GOT3 (cell line): ENCODE data around the gene RAB3IL1.

Experiments
- DNase-seq: peaks from one replicate; lab custom pipeline; 2025; ENCODE audit warnings: mixed read lengths; lab: John Stamatoyannopoulos, UW

The RAB3IL1 gene

DNA sequence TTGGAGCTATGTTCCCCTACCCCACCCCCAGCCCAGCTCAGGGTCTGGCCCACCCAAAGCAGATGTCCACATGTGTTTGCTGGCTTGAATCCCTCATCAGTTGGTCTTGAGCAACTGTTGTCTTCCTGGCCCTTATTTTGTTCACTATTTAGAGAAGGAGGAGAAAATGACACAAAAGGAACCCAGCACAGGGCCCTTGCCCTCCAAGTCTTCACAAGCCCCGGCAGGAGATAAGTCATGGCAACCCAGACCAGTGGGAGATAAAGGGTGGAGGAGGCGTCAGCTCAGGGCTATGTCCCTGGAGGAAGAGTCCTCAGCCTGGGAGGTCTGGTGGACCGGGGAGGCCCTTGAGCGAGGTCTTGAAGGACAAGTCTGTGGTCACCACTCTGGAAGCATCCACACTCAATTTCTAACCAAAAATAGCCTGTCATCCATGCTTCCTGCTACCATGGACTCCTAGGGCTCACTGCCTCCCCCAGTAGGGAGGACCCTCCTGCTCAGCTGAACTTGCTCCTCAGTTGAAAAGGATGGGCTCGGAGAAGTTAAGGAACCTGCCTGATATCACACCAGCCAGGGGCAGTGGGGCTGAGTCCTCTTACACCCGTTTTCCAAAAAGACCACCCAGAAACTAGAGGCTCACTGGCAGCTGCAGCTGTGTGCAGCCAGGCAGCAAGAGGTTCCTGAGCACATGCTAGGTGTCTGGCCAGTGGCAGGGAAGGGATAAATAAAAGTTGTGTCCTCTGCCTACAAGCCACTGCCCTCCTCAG lies 1.8 kb upstream of the RAB3IL1 start:
- DNase-seq = no peak

DNA sequence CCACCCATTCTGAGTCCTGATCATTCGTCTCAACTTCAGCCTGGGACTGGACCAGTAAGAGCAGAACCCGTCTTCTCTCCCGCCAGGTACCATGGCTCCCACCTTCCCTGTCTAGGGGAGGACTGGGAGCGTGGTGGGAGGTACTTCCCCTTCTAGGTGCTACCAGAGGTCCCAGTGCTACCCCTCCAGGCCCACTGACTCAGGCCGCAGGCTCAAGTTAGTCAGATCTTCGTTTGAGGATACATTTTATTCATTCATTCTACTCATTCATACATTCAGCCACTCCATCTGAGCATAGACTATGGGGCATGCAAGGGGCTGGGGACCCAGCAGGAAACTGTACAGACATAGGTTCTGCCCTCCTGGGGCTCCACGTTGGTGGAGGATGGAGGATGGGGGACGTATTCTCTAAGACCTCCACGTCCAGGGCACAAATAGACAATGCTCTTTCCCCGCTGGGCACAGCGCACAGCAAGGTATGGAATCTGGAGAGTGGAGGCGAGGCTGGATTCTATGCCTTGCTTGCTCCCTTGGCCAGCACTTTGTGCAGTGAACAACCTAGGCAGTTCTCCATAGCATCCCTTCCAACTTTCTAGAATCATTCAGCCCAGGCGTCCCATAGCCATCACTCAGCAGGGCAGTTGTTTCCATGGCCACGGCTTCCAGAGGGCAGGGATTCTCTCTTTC lies 1.0 kb upstream of the RAB3IL1 start:
- no peak for DNase-seq

DNA sequence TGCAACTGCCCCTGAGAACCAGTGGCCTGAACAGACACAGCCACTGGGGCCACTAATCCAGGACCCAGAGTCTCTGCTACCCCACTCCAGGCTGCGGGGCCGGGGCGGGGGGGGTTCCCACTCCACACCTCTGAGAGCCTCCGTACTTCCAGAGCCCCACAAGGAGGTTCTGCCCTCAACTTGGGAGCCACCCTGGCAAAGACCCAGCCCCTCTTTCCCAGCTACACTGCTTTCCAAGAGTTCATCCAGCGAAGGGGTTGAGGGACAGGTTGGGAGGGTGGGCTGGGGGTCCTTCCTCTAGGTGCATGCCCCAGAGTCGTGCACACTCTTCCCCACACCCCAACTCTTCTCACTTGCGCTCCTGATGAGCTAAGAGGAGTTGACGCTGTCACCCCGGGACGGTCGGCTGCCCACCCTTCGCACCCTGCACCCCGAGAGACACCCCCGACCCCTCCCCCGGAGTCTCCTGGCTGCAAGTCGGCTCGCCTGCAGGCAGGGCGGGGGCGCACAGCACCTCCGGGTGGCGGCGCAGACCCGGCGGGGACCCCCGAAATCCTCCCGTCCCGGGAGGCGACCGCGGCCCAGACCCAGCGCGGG lies 531 bp downstream of the RAB3IL1 start:
- DNase-seq = no peak

DNA sequence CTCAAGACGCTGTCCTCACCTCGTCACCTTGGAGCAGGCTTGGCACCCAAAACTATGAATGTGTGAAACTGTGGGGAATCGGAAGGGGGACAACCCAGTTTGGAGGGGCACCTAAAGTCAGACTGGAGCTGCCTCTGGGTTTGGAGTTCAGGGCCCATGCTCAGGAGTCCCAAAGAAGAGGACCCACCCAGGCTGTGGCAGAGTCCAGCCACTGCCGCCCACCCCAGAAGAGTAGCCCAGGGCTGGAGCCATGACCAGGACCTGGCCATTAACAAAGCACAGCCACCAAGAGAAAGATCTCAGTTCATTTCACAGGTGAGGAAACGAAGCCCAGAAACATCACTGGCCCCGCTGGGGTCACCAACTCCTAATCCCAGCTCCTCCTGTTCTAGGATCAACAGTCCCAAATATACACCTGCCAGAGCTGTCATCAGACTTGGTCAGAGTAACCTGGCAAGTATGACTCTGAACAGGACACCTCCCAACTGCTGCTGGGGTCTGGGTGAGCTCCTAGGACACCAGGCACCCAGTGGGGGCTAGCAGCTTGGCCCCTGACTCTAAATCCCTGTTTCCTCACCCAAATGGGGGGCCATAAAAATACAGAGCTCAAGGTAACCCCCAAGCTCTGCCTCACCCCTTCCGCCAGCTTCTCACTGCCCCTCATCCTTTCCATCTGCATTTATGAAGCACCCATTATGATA lies 2.7 kb downstream of the RAB3IL1 start:
- DNase-seq = no peak

DNA sequence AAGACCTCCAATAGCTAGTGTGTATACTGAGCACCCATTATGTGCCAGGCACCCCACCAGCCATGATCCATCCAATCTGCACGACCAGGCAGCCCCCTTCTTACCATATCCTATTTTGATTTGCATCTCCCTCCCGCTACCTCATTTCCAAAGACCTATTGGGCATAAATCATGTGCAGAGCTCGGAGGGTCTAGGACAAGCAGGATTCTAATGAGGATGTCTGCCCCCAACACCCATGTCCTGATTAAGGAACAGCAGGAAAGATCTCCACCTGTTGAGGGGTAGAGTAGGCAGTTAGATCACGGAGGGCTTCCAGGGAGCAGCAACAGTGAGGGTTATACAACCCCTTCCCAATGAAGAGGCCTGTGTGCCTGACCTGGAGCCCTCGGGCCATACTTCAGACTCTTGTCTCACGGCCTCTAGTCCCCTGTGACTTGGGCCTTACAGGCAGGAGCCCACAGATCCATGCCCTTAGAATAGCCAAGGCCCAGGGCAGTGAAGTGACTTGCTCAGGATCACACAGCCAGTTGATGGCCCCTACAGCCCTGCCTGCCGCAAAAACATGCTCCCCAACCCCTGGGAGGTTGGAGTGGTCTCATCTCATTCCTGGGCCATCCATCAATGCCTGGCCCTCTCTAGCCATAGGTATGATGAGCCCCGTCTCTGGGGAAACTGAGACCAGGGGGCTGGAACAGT lies 3.5 kb downstream of the RAB3IL1 start:
- no peak for DNase-seq

DNA sequence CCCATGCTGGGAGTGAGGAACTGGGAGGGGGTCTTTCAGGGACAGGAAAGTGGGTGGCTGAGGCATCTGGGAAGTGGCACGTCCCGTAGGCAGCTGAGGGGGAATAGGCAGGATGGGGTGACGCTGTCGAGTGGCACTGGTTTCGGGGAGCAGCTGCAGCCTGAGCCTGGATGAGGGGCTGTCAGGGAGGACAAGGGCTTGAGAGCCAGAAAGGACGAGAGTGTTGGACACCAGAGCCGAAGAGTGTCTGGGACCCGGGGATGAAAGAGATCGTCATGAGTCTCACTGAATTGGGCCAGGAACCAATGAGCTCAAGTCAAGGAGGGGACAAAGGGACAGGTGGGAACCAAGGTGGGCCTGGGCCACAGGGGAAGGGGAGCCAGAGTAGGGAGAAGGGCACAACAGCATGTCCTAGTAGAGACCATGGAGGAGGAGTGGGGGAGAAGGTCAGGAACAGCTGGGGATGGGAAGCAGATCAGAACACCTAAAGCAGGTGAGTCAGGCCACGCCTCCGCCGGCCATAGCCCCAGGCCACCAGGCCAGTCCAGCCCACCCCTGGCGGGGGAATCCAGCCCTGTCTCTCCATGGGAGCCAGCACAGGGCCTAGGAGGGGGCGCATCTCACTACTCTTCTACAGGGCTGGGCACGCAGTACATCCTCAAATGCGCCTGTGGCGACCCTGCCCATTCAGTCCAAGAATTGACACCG lies 4.2 kb downstream of the RAB3IL1 start:
- DNase-seq = no peak

DNA sequence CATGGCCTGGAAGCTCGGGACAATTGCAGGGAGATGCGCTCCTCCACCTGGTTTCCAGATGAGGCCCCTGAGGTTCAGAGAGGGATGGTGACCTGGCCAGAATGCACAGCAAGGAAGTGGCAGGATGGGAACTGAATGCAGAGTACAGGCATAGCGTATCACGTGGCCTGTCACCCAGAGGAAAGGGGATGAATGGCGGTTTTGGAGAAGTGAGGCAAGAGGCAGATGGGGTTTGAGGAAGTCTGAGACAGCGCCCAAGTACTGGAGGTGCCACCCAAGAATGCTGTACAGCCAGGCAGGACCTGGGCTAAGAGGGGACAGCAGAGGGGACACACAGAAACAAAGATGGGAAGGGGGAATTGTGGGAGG lies 4.9 kb downstream of the RAB3IL1 start:
- DNase-seq = no peak

DNA sequence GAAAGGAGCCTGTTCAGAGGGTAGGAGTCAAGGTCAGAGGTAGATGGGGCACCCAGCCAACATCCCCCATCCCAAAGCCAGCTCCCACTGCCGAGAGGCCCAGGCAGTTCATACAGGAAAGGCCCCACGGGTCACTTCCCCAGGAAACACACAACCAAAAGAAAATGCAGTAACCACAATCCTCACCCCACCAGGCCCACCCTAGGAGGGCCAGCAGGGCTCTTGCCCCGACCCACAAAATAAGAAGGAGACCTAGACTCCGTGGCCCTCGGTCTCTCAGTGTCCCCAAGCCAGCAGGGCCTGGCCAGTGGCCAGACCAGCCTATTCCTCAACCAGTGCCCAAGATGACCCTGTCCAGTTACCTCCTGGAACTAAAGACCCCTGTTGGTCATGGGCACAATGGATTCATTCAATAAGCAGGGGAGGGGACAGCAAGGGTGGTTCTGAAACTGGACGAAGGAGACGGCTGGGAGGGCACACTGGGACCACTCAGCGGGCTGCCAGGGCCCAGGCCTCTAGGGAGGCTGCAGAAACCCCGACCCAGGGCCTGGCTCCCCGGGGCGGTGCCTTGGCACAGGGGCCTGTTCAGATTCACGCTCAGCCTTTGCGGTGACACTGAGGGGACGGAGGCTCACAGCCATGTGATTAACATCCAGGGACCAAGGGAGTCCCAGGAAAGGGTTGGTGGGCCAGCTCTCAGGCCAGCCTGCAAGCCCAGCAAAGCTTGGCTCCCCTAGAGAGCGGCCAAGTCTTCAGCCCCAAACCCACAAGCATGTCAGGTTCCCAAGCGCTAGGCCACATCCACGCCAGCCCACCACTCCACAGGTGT lies 5.5 kb downstream of the RAB3IL1 start:
- no peak for DNase-seq

DNA sequence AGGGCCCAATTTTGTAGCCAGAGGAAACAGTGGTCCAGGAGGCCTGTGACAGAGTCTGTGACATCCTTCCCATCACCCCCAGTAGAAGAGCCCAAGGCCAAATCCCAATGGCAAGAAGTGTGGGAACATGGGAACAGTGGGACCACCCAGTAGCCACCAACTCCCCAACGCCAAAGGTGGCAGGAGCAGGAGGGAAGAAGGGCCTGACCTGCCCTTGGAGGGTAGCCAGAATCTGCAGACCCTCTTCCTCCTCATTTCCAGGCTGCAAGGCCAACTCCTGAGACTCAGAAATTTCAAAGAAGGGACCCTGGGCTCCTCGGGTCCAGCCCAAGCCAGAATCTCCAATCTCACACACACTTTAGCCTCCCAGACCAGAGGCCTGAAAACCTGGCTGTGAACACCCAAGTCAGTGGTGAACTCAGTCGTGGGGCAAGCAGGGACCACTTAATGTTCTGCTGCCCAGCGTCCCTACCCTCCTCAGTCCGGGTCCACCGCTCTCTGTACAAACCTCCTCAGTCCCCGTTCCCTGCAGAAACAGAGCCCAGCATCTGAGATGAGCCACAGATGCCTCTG lies 6.2 kb downstream of the RAB3IL1 start:
- DNase-seq = no peak

DNA sequence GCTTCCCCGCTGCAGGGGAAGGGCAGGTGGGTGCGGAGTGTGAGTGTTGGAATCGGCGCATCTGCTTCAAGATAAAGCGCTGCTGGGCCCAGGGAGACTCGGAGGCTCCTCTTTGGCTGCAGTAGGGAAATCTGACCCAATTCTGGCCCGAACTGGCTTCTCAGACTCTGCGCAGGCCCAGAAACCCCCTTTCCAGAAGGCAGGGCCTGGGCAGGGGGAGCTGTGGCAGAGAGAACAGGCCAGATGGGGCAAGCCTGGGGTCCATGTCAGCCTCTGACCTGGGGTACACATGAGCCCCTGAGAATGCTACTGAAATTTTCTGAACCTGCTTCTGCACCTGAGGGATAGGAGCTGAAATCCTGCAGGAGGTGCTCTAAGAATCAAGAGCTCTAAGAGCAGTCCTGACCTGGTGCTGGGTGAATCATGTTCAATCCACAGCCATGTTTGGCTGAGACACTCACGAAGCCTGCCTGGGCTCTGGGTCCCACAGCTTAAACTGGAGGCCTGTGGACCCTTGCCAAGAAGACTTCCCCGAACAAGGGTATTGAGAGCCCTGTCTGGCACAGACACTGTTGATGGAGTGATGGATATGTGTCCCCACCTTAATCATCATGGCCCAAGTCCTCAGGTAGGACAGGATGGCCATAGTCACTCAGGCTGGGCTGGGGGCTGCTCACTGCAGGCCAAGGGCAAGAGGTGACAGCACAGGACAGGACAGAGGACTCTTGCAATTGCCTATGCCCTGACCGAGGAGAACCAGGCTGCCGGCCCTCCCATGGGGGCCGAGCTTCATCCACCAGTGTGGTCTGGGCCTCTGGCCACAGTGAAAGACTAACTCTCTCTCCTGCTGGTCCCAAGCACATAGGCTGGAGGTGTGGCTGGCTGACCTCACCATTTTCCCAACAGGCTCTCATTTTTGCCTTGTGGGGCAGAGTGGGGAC lies 6.9 kb downstream of the RAB3IL1 start:
- DNase-seq = no peak

DNA sequence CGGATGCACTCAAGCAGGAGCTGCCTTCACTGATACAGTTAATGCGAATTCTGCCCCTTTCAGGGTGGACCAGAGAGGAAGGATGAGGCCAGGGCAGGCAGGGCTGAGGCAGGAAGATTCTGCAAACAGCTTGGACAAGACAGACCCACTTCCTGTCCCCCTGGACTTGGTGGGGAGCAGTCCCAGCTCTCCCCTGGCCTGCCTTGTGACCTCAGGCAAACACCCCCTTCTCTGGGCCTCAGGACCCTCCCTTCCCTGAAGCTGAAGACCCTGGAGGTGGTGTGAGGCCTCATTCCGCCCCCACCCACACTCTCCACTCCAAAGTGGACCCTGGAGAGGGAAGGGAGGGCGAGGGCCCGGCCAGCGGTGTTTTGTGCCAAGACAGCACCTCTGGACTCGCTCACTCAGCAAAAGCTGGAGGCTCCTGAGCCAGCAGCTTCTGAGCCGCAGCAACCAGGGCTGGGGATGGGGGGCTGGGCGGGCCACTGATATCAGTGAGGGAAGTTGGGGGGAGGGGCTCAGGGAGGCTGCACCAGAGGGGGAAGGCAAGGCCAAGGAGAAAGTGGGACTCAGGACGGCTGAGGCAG lies 8.5 kb downstream of the RAB3IL1 start:
- no peak for DNase-seq

DNA sequence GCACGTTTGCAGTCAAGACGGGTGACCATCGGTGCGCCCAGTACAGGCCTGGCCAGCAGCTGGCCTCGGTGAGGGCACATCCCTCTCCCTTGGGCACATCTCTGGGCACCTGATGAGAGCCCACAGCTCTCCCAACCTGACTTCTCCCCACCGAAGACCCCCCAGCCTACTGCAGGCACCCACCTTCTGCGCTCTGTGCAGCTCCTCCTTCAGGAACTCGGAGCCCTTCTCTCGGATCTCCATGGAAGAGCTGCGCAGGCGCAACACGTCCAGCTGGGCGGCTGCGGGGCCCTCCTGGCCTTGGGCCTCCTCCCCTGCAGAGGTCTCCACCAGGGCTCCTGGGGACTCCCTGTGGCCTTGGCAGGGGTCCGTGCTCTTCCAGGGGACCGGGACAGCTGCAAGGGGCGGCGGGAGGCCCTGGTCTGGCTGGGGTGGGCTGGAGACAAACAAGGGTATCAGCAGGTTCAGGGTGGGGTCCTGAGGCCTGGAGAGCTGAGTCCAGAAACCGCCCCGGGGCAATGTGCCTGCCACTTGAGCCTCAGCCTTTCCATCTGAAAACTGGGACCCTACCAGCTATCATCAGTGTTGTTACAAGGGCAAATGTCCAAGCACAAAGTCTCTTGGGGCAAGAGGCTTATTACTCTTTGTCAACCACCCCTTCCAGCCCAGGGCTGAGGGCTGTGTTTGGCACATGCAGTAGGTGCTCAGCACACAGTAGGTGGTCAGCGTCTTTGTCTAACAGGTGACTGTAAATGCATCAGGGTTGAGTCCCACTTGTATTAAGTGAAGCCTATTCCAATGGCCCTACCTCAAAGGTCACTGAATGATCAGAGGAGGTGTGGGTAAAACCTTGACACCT lies 9.3 kb downstream of the RAB3IL1 start:
- DNase-seq = no peak

DNA sequence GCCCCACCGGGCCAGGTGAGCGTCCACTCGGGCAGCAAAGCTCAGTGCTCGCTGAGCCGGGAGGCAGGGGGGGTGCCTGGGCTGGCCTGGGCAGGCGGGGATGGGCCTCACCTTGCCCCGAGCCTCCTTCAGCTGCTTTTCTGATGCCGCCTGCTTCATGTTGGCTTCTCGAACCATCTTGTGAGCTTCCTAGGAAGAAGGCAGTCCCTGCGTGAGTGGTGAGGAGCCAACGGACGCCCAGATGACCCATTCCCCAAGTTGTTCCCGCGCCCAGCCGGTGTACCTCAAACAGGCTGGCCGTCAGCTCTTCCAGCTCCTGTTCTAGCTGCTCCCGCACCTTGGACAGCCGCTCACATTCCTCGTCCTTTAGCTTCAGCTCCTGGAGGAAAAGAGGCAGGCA lies 10.1 kb downstream of the RAB3IL1 start:
- no peak for DNase-seq

DNA sequence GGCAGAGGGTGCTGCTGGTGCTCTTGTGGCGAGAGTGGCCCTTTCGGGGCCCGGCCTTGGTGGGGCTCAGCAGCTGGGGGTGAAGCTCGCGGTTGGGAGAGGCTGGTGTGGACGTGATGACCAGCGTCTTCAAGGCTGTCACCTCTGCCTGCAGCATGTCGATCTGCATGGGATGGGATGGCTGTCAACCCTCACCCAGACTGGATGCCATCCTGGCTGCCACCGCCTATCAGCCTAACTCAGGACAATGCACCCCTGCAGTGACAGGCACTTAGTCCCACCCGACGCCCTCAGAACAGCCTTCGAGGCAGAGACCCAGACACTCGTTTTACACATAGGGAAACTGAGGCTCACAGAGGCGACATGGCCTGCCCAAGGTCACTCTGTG lies 10.8 kb downstream of the RAB3IL1 start:
- no peak for DNase-seq

DNA sequence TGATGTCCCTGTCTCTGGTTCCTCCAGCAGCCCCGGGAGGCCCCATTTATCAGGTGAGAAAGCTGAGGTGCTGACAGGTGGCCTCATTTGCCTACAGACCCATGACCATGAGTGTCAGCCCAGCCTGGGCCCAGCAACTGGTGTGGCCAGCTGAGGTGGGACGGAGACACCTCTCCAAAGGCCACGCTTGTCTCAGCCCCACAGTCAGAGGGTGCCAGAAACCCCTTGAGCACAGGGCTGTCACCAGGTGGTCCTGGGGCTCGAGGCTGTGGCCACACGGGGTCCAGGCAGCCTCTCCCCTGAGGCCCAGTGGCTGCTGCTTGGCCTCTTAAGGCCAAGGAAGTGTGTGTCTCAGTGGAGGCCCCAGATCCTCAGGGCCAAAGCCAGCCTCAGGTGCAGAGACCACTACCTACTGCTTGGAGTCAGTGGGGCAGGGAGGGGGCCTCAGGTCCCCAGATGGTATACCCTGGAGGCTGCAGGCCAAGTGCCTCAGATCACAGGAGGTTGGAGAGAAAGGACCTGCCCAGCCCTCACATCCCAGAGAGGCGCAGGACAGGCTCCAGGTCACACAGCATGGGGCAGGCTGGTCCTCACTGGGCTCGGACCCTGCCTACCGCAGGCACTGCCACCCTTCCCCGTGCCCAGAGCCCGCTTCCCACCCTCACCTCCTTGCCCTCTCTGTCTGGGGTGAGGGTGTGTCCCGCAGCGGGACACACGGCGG lies 11.4 kb downstream of the RAB3IL1 start:
- no peak for DNase-seq

DNA sequence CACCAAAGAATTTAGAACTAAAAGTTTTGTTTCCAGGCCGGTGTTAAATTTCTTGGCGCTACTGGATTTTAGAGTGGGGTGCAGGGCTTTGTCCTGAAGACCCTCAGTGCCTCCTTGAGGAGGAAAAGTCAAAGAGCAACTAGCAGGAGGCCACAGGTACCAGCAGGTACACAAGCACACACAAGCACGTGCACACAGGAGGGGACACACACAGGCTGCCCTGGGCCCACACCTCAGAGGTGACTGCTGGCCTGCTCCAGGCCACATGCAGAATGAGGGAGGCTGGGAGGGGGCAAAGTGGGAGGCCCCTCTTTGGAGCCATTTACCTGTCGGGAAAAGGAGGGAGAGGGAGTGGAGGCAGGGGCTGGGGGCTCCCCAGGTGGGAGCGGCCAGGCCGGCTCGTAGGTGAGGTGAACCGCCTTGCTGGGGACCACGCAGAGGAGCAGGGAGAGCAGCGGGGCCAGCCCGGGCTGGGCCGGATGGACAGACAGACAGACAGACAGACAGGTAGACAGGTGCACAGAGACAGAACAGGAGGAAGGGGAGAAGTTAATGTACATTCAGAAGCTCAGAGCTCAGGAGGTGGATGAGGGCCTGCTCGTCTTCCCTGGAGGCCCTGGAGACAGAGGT lies 12.2 kb downstream of the RAB3IL1 start:
- DNase-seq = no peak
